Amniotic epithelial cell (primary cell): ENCODE data around the gene EDNRA.
"Not testable (repeated sequence)": the region's sequence is repeated elsewhere in the genome, so short reads cannot be mapped to it uniquely, and the experiment has no call there.

Source experiments
- DNase-seq: peaks from one replicate; pipeline ENCODE4 v3.0.0-alpha.2; 2010; ENCODE audit warnings: low read depth

EDNRA gene

DNA sequence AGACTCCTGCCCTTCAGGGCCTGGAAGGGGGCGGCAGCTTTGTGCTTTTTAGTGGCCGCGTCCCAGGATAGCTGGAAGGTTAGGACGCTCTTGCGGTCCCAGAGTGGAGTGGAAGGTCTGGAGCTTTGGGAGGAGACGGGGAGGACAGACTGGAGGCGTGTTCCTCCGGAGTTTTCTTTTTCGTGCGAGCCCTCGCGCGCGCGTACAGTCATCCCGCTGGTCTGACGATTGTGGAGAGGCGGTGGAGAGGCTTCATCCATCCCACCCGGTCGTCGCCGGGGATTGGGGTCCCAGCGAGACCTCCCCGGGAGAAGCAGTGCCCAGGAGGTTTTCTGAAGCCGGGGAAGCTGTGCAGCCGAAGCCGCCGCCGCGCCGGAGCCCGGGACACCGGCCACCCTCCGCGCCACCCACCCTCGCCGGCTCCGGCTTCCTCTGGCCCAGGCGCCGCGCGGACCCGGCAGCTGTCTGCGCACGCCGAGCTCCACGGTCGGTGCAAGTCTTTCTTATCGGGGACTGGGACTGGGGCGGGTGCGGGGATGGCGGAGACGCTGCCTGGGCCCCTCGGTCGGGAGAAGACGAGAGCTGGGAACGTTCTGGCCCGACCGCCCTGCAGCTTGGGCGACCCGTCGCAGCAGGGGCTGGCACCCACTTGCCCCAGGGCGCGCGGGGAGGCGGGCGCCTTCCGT is at the start of gene EDNRA:
Gene EDNRA, plus strand, starts transcription at position 207 of the 686 bp plus-strand sequence. CDS start 4,585 bp downstream, outside the sequence.
- peak; percentile 39 for DNase-seq

DNA sequence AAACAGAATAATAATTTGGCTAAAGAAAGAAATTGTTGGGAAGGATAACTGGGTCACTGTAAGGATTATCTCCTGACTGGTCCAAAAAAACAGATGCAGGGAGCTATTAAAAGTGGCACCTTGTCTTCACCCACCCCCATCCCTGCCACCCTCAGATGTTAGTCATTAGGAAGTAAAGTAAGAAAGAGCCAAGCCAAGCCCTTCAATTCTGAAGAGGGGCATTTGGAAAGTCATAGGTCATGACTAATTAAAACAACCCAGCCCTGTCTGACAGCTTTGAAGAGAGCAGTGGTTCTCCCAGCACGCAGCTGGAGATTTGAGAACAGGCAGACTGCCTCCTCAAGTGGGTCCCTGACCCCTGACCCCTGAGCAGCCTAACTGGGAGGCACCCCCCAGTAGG is 46.5 kb upstream of the EDNRA start:
- not testable (repeated sequence) for DNase-seq

DNA sequence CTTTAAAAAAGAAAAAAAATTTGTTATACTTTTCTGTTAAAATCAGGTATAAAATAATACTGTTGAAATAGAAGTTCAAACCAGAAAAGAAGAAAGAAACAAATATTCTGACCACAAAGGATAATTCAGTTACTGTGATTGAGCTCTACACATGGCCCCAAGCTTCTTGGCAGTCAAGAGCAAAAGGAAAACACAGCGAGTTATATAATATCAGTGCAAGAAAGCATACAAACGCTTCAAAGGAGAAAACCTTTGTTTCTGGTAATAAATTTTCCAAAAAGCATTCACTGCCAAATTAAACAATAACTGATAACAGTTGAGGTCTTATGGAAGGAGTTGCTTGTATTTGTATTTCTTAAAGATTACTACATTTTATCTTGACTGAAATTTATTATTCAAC is 40.5 kb upstream of the EDNRA start:
- DNase-seq = no peak

DNA sequence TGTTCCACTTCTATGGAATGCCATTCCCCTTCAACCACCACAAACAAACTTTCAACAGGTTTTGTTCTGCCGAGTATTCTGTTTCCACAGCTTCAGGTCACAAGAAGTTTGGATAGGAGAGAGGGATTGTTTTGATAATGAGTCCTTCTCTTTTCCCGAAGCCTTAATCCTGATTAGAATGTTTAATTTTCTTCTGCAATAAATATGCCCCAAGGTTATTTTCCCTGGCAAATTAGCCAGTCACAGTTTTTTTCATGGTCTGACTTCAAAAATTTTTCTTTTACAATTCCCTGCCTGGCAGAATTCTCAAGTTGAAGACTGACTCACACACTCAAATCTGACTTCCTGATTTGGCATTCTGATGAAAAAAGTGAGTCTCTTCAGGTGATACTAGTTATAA is 33.1 kb upstream of the EDNRA start:
- no peak for DNase-seq

DNA sequence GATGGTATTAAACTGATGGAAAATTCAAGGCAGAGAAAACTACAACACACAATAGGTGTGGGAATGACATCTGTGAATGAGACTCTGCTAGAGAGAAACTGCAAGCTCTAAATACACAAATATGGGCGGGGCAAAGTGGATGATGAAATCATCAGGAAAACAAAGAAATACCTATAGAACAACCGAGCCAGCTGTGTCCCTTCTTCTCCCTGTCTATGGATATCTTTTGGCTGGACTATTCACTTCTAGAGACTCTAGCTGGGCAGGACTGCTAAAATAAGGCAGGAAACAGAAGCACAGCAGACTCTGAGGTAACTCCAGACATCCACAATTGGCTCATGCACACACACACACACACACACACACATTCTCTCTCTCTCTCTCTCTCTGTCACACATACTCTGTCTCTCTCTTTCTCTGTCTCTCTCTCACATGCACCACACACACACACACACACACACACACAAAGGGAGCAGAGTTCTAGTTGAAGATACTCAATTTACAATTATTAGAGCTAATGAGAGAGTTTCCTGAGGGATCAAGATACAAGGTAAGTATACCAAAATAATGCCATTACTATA is 27.2 kb upstream of the EDNRA start:
- DNase-seq = no peak

DNA sequence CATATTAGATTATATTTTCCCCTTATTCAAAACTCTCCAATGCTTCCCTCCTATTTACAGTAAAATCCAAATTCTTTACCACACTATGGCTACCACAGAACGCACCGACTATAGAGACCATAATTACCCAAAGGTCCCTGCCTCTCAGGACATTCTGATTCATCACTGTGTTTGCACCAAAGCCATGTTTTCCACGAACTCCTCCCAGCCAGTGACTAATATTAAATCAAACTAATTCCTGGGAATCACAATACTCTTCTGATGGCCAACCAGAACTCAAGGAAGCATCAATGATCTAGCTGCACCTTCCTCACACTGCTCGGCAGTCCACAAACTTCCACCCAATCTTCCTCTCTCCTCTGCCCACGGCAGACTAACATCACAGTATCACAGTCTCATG is 24.2 kb upstream of the EDNRA start:
- DNase-seq = no peak

DNA sequence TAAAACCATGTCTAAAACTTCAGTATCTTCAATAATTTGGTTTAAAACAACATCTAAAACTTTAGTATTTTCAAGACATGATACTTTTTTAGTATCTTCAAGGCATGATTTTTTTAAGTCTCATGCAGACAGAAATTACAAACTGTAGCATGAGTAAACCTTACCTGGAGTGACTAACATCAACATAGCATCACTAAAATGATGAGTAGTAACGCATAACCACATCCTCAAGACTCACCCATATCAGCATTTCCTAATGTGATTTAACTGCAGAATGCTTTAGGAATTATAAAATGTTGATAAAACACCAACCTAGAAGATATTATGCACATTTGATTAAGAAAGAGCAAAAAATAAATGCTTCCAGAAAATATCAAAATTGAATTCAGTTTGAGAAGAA is 19.7 kb upstream of the EDNRA start:
- peak; percentile 42 for DNase-seq

DNA sequence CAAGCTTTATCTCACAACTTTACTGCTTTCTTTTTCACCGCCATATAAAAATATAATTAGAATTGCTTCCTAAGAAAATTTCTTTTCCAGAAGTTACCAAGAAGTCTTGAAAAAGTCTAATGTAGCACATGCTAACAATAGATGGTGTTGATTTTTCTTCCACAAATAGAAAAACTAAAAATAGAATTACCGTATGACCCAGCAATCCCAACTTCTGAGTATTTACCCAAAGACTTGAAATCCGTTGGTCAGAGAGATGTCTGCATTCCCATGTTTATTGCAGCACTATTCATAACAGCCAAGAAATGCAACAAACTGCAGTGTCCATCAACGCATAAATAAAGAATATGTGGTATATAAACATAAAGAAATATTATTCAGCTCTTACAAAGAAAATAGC is 17.8 kb upstream of the EDNRA start:
- no peak for DNase-seq

DNA sequence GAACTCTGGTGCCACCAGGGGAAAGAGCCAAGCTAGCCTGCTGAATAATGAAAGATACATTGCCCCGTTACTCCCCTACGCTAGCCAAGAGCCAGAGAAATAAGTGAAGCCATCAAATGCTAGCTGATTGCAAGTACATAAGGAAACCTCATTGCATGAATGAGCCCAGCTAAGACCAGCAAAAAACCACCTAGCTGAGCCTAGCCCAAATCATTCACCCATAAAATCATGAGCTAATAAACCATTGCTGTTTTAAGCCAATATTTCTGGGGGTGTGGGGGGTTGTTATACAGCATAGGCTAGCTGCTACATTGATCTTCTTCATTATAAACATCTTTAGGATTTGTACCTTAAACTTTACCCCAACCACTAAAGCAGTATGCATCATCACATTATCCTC is 15.4 kb upstream of the EDNRA start:
- no peak for DNase-seq

DNA sequence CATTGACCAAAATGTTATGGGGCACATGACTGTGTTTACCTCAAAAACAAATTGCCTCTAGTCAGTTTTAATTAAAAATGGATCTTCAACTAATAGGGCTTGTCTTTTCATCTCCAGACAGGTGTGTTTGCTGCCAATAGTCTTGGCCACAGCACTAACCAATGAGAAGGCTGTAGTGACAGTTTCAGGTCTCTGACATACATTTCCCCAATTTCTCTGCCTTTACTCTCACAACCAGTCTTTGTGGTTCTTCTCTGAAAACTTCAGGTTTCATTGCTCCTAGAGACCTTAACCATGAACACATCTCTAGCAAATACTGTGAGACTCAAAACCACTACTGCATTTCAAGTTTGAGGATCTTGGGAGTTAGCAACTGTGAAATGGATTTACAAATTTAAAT is 3.5 kb upstream of the EDNRA start:
- no peak for DNase-seq

DNA sequence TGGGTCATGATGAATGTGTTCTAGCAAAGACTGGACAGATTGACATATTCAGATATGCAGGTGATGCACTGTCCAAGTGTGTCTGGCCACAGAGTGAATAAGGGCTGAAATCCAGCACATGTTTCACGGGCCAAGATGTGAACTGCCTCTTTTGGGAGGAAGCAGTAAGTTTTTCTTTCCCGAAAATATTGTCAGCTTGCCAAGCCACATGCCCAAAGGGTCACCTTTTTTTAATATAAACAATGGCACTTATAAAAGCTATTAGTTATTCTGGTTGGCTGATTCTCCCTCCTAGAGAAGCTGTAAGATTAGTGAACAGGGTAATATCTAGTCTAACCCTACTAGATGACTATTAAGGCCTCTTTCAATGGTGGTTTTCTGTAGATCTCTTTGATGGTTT is 1.5 kb upstream of the EDNRA start:
- DNase-seq = no peak

DNA sequence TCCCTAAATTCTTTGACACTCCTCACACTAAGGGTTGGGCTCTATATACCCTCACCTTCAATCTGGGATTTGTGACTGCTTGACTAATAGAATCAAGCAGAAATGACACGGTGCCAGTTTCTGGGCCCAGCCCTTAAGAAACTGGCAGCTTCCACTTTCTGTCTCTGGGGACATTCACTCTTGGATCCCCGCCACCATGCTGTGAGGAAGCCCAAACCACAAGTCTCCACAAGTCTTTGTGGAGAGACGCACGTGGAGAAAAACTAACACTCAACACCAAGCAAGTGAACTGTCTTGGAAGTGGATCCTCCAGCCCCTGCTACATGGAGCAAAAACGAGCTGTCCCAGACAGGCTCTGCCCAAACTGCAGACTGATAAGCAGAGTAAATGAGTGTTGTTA is 1.1 kb upstream of the EDNRA start:
- DNase-seq = no peak

DNA sequence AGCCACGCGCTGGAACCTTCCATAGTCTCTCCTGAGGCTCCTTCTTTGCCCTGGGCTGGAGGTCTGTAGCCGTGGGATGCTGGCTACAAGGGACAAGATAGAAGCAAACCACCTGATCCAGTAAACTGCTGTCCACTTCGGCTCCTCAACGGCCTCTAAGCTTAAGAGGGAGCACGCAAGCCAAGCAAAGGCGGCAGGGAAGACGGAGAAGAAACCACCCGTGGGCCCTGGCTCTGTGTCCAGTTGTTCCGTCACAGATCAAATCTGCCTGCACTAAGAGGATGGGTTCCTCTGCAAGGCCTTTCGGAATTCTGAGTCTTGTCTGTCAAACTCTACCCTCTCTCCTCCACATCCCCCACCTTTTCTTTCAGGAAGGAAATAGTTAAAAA is 401 bp upstream of the EDNRA start:
- DNase-seq = no peak

DNA sequence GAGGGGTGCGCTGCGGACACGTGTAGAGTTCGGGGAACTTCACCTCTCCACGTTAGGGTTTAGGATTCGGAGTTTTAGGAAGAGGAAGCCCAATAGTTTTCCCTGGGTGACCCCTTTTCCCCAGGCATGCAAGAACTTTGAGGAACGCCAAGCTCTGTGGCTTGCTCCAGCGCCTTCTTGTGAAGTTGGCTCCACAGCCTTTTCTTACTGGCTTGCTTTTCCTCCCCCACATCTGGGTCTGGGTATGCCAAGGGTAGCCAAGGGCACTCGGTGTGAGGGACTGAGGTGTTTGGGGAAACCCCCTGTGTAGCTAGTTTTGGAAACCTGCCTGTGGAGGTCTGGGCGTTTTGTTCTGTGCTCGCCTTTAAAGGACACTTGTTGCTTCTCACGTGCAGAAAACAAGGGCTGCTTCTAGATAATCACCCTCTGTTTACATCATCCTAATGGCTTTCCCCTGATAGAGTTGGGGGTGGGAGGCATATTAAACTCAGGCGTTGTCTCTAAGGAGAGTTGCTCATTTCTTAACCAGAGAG is 746 bp downstream of the EDNRA start:
- DNase-seq = no peak

DNA sequence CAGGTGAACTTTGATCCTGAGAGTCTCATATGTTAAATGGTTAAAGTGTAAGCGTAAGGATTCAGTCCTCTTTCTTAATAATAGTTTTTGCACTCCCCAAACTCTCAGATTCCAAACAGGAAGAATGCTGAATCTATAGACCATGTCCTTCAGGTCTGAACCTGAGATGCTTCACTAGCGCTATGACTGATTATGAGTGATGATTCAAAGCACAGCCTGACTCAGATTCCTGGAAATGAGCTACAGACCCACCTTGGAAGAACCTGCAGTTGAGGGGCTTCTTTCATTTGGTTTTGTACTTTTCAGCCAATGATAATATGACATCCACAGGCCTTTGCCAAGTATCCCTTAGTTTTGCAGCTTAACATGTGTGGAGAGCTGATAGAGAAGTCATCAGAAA is 1.4 kb downstream of the EDNRA start:
- DNase-seq = no peak

DNA sequence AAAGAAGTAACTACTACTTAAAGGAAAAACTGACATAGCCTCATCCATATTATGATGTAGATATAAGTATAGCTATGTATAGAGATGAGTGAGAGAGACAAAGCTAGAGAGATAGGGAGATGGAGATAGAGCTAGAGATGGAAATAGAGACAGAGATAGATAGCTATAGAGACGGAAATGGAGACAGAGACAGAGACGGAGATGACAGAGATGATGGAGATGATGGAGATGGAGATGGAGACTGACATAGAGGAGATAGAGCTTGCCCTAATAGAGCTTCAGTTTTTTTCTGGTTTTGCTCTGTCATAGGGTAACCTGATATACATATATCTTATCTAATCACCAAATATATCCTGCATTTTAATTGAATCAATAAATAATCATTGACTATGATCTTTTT is 4.3 kb downstream of the EDNRA start:
- DNase-seq = no peak

DNA sequence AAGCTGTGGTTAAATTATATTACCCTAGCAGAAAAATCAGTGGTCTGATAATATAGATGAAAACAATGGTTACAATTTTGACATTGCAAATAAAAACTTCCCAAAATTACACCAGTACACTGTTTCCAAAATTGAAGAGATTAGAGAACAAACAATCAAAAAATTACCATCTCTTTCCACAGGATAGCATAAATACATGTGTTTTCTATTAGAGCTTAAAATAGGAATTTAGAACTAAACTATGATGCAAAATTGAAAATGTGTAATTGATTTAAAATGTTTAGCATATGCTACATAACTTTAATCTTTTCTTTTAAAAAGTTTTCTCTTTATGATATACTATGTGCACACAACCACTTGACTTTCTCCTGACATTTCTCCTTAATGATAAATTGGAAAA is 6.7 kb downstream of the EDNRA start:
- no peak for DNase-seq

DNA sequence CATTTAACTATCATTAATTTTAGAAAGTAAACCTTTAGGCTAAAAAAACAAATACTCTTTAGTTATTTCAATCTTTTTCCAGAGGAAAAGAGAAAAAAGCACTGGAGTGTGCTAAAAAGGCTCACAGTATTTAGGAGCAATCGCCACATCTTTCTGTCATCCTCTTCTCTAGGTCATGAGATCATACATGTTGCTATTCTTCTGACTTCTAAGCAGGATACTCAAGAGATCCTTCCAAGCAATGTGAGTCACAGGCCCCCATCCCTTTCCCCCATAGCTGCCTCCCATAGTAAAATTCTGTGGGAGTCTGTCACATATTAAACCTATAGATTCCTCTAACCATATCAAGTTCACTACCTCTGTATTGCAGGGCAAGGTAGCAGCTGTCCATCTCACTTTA is 7.7 kb downstream of the EDNRA start:
- DNase-seq = no peak

DNA sequence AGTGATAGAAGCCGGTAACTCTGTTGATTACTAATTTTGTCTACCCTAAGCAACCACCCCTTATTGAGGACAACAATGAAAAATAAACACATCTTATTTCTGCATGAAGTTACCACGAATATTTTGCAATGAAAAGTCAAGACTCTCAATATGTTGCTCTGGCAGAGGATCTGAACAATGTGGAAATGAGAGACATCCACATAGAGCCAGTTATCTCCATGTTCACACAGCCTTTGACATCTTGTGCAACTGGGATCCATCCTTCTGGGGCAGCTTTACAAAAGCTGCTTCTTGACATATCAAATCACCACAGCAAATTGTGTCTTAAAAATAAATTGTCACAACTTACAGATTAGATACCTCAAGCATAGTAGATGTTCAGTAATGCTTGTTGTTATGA is 10.2 kb downstream of the EDNRA start:
- DNase-seq = peak; percentile 46

DNA sequence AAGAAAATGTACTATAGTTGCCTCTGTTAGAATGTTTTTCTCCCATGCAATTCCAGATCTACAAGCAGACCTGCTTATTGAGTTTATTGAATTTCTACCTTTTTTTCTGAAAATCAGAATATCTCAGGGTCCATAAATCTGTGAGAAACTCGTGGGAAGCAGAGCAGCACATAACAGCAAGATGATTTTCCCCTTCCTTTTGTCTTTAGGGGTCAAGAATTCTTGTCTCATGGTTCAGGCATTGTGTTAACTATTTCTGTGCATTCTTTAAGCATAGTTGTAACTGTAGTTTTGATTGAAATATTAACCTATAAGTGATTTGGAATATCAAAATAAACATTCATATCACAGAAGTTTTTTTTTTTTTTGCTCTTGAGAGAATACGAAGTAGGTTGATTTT is 11.4 kb downstream of the EDNRA start:
- DNase-seq = no peak

DNA sequence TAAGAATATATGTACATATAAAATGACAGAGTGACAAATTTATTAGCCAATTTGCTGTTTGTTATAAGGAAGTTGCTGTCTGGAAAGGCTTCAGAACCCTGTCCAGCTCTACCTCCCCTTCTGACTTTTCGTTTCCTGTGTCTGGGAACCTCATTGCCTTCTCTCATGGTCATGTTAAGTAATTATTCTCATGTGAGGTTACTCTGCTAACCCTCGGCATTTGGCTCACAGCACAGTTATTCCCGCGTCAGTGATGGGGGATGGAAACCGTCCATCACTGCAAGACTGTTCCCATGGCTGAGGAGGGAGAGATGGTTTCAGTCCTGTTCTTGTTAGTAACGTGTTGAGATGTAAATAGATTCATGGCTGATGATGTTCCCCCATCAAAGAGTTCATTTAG is 11.9 kb downstream of the EDNRA start:
- peak; percentile 70 for DNase-seq

DNA sequence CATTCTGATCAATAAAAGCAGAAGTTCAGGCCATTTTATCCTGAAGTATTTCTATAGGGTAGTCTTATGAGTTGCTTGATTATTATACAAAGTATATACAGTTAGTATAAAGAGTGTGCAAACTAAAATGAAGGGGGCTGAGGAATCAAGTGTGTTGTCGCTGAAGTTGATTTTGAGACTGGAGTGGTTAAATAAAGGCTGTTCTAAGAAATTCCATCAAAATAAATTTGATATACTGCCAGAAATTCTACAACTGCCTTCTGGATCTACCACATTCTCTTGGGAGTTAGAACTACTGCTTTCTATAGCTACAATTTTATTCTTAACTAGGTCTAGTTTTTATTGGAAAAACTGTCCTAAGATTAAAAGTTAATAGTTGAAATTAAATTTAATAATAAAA is 12.4 kb downstream of the EDNRA start:
- DNase-seq = no peak

DNA sequence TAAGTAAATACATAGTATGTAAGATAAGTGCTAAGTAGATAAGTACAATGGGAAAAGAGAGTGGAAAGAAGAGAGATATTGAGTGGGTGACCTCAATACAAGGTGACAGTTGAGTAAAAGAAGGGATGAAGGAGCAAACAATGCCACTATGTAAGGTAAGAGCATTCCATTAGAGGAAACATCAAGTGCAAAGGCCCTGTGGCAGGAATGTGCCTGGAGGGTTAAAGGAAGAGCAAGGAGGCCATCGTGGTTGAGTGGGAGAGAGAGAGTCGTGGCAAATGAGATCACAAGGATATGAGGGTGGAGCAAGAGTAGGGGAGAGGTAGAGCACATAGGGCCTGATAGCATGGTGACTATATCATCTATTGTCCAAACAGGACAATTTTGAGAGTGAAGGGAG is 13.4 kb downstream of the EDNRA start:
- DNase-seq = no peak

DNA sequence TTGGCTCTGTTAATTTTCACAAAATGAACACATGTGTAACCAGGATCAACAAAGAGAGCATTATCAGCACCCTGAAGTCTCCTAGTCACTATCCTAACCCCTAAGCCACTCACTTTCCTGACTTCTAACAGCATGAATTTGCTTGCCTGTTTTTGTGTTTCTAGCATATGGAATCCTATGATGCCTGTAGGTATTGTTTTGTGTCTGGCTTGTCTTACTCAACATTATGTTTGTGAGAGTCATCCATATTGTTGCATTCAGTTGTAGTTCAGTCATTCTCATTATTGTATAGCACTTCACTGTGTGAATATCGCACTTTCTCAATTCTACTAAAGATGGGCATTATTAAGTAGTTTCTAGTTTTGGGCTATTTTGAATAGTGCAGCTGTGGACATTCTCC is 15.6 kb downstream of the EDNRA start:
- DNase-seq = no peak
